ENCODE measurements around the gene ADCK2. TPM values are rescaled to one million over a fixed set of nuclear protein-coding genes. Genes with fewer than 3 reads are reported as not detected.
"Not testable (repeated sequence)": the region's sequence is repeated elsewhere in the genome, so short reads cannot be mapped to it uniquely, and the experiment has no call there.

Gene ADCK2
- total RNA-seq, 1 donor from 2014 or later = 40.9 TPM

GRCh38 chr7:140639366-140640053, 33.2 kb upstream of the ADCK2 start:
- Histone ChIP-seq H3K4me3 (ENCODE audit: low read depth, low read length) (peak overlapping the region; percentile 84), H3K36me3 (ENCODE audit: control insufficient read depth, insufficient read depth, low read length) (no peaks in the 10 kb centered on the region), H3K27me3 (ENCODE audit: control insufficient read depth, insufficient read depth, low read length) (peaks cover 2% of the 10 kb centered on the region)
- TF ChIP-seq CTCF (IDR thresholded peaks at IDR 0.05; ENCODE audit: insufficient read depth, low read length, poor library complexity, severe bottlenecking) = no peak
- DNase-seq (ENCODE audit: low read depth) = no peak

- no peak for DNase-seq (ENCODE audit: low read depth)
- Histone ChIP-seq H3K27me3 (ENCODE audit: control insufficient read depth, insufficient read depth, low read length) (peaks cover 2% of the 10 kb centered on the region), H3K4me3 (ENCODE audit: low read depth, low read length) (peak overlapping the region; percentile 84), H3K36me3 (ENCODE audit: control insufficient read depth, insufficient read depth, low read length) (no peaks in the 10 kb centered on the region)
- TF ChIP-seq CTCF (IDR thresholded peaks at IDR 0.05; ENCODE audit: insufficient read depth, low read length, poor library complexity, severe bottlenecking) = no peak
Observed at GRCh38 chr7:140640060-140640637, 32.6 kb upstream of the ADCK2 start.

GRCh38 chr7:140640727-140641523, 31.8 kb upstream of the ADCK2 start, which contains the start of gene DENND2A:
DENND2A (minus strand) TSS chr7:140640813; CDS start chr7:140602397, 38,416 bp downstream.
- Histone ChIP-seq H3K27me3 (ENCODE audit: control insufficient read depth, insufficient read depth, low read length) (peaks cover 2% of the 10 kb centered on the region), H3K4me3 (ENCODE audit: low read depth, low read length) (peak within 1 kb of the TSS; percentile 84), H3K36me3 (ENCODE audit: control insufficient read depth, insufficient read depth, low read length) (no peaks in the 10 kb centered on the region)
- no peak for TF ChIP-seq CTCF (IDR thresholded peaks at IDR 0.05; ENCODE audit: insufficient read depth, low read length, poor library complexity, severe bottlenecking)
- DNase-seq (ENCODE audit: low read depth) = no peak

GRCh38 chr7:140641524-140642195, 31.1 kb upstream of the ADCK2 start:
- Histone ChIP-seq H3K4me3 (ENCODE audit: low read depth, low read length) (peak overlapping the region; percentile 84), H3K36me3 (ENCODE audit: control insufficient read depth, insufficient read depth, low read length) (no peaks in the 10 kb centered on the region), H3K27me3 (ENCODE audit: control insufficient read depth, insufficient read depth, low read length) (peaks cover 2% of the 10 kb centered on the region)
- no peak for TF ChIP-seq CTCF (IDR thresholded peaks at IDR 0.05; ENCODE audit: insufficient read depth, low read length, poor library complexity, severe bottlenecking)
- DNase-seq (ENCODE audit: low read depth) = no peak

- no peak overlapping the region for H3K4me3 ChIP-seq (ENCODE audit: low read depth, low read length)
- no peaks in the 10 kb centered on the region for H3K36me3 ChIP-seq (ENCODE audit: control insufficient read depth, insufficient read depth, low read length)
- peaks cover 2% of the 10 kb centered on the region for H3K27me3 ChIP-seq (ENCODE audit: control insufficient read depth, insufficient read depth, low read length)
- no peak for DNase-seq (ENCODE audit: low read depth)
- TF ChIP-seq CTCF (IDR thresholded peaks at IDR 0.05; ENCODE audit: insufficient read depth, low read length, poor library complexity, severe bottlenecking) = no peak
Observed at GRCh38 chr7:140643416-140643815, 29.3 kb upstream of the ADCK2 start.

GRCh38 chr7:140644761-140645160, 28.0 kb upstream of the ADCK2 start:
- H3K36me3 ChIP-seq (ENCODE audit: control insufficient read depth, insufficient read depth, low read length); H3K27me3 ChIP-seq (ENCODE audit: control insufficient read depth, insufficient read depth, low read length); H3K4me3 ChIP-seq (ENCODE audit: low read depth, low read length); DNase-seq (ENCODE audit: low read depth): not testable (repeated sequence)

All from kidney epithelial cell (primary cell).